ENCODE results near the gene WDR81. TPM values are rescaled to one million over a fixed set of nuclear protein-coding genes. Genes with fewer than 3 reads are reported as not detected.

The WDR81 gene
- total RNA-seq, 3 donors from 2014 or later: 17.3 to 27.3 (median 22.4) TPM

GRCh38 chr17:1726626-1727257, 2.2 kb downstream of the WDR81 start:
- H3K9me3 ChIP-seq: no peaks in the 10 kb centered on the region
- peaks cover 26% of the 10 kb centered on the region for H3K4me1 ChIP-seq (ENCODE audit: low read depth)
- no peak overlapping the region for H3K4me3 ChIP-seq
- no peak for DNase-seq
- no peaks in the 10 kb centered on the region for H3K36me3 ChIP-seq (ENCODE audit: low read depth)
- TF ChIP-seq, protein P1, sequence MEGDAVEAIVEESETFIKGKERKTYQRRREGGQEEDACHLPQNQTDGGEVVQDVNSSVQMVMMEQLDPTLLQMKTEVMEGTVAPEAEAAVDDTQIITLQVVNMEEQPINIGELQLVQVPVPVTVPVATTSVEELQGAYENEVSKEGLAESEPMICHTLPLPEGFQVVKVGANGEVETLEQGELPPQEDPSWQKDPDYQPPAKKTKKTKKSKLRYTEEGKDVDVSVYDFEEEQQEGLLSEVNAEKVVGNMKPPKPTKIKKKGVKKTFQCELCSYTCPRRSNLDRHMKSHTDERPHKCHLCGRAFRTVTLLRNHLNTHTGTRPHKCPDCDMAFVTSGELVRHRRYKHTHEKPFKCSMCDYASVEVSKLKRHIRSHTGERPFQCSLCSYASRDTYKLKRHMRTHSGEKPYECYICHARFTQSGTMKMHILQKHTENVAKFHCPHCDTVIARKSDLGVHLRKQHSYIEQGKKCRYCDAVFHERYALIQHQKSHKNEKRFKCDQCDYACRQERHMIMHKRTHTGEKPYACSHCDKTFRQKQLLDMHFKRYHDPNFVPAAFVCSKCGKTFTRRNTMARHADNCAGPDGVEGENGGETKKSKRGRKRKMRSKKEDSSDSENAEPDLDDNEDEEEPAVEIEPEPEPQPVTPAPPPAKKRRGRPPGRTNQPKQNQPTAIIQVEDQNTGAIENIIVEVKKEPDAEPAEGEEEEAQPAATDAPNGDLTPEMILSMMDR (IDR thresholded peaks at IDR 0.05): no peak
- ATAC-seq: no peak
- intact Hi-C loops (cut with DNase I, micrococcal nuclease): no loop called here

- Histone ChIP-seq H3K4me3 (no peak overlapping the region), H3K4me1 (ENCODE audit: low read depth) (peaks cover 26% of the 10 kb centered on the region), H3K36me3 (ENCODE audit: low read depth) (no peaks in the 10 kb centered on the region), H3K9me3 (no peaks in the 10 kb centered on the region)
- intact Hi-C loops (cut with DNase I, micrococcal nuclease): no loop called here
- no peak for DNase-seq
- ATAC-seq: no peak
- TF ChIP-seq, protein P1 (IDR thresholded peaks at IDR 0.05): no peak
Measured at GRCh38 chr17:1727258-1727789, 2.8 kb downstream of the WDR81 start.

DNA sequence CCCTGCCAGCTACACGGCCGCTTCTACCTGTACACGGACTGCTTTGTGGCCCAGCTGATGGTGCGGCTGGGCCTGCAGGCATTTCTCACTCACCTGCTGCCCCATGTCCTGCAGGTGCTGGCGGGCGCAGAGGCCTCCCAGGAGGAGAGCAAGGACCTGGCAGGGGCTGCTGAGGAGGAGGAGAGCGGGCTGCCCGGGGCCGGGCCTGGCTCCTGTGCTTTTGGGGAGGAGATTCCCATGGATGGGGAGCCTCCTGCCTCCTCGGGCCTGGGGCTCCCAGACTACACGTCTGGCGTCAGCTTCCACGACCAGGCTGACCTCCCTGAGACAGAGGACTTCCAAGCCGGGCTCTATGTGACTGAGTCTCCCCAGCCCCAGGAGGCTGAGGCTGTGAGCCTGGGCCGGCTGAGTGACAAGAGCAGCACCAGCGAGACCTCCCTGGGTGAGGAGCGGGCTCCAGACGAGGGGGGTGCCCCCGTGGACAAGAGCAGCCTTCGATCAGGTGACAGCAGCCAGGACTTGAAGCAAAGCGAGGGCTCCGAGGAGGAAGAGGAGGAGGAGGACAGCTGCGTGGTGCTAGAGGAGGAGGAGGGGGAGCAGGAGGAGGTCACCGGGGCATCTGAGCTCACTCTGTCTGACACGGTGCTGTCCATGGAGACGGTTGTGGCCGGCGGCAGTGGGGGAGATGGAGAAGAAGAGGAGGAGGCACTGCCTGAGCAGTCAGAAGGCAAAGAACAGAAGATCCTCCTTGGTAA, 3.5 kb downstream of the WDR81 start:
- TF ChIP-seq, protein P1 (IDR thresholded peaks at IDR 0.05): no peak
- Histone ChIP-seq H3K9me3 (no peaks in the 10 kb centered on the region), H3K4me1 (ENCODE audit: low read depth) (peaks cover 26% of the 10 kb centered on the region), H3K36me3 (ENCODE audit: low read depth) (no peaks in the 10 kb centered on the region), H3K4me3 (no peak overlapping the region)
- intact Hi-C loops (cut with DNase I, micrococcal nuclease): no loop called here
- ATAC-seq (no peak), DNase-seq (no peak)

GRCh38 chr17:1729966-1730325, 5.4 kb downstream of the WDR81 start:
- no peaks in the 10 kb centered on the region for H3K9me3 ChIP-seq
- DNase-seq (no peak), ATAC-seq (no peak)
- H3K4me3 ChIP-seq: no peak overlapping the region
- intact Hi-C loops (cut with DNase I, micrococcal nuclease): no loop called here
- H3K4me1 ChIP-seq (ENCODE audit: low read depth): peaks cover 16% of the 10 kb centered on the region
- TF ChIP-seq, protein P1 (IDR thresholded peaks at IDR 0.05): no peak
- no peaks in the 10 kb centered on the region for H3K36me3 ChIP-seq (ENCODE audit: low read depth)

- intact Hi-C loops (cut with DNase I, micrococcal nuclease): no loop called here
- H3K4me3 ChIP-seq: no peak overlapping the region
- peaks cover 11% of the 10 kb centered on the region for H3K4me1 ChIP-seq (ENCODE audit: low read depth)
- no peaks in the 10 kb centered on the region for H3K9me3 ChIP-seq
- no peaks in the 10 kb centered on the region for H3K36me3 ChIP-seq (ENCODE audit: low read depth)
- TF ChIP-seq, protein P1 (IDR thresholded peaks at IDR 0.05): no peak
- peak; percentile 55 for ATAC-seq
- DNase-seq: peak; percentile 65 to 85 (median 67)
Measured at GRCh38 chr17:1730326-1731193, 6.1 kb downstream of the WDR81 start.
